HG02973 (cell line): ENCODE data around the gene RSAD2.

Source experiments
- ATAC-seq: cut with Tn5 transposase; IDR thresholded peaks from one replicate; pipeline ENCODE4 v1.9.1; 2021; ENCODE audit warnings: moderate library complexity; ENCODE audit not compliant: unreplicated experiment

Gene RSAD2

DNA sequence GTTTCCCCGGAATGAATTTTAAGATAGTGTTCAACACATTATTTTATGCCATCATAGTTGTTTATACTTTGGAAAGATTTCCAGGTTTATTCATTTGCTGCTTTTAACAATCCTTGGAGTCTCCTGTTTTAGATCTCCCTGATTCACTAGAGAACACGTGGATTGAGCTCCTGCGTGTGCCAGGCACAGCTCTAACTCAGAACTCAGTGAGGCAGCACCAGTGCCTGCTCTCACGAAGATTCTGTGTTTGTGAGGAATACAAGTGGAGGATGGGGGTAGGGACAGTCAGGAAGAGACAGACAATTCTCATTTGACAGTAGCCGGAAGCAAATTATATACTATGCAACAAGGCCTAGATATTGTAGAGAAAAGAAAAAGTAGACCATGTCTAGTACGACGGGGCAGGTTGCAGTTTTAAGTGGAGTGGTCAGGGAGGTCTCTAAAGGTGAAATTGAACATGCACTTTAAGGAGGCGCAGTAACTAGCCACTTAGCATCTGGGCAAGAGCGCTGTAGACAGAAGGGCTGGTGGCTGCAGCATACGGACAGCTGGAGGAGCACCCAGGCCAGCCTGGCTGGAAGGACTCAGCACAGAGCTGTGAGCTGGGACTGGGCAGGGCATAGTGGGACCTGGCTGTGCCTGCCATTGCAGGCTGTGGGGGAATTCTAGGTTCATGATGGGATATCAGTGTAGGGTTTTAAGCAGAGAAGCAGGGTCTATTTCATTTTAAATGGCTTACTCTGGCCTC, 63.9 kb downstream of the RSAD2 start:
- ATAC-seq, result no peak

GRCh38 chr2:6942848-6943247, 65.3 kb downstream of the RSAD2 start:
- ATAC-seq, result no peak

GRCh38 chr2:6943523-6943922, 65.9 kb downstream of the RSAD2 start:
- no peak for ATAC-seq

DNA sequence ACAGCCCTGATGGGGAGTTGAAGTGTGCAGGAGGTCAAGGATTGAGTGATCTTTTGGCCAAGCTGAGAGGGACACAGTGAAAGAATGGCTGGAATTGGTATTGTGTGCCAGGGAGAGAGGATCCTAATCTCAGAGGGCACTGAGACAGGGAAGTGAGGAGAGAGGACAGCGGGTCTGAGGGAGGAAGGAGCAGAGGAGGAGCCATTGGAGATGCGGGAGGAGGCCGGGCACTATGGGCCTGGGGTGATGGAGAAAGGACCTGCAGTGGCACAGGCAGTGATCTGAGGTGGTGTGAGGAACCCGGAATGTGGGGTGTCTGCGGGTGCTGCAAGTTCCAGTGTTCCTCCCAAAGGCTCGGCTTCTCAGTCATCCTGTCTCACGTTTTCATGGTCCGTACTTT, 66.4 kb downstream of the RSAD2 start:
- no peak for ATAC-seq

DNA sequence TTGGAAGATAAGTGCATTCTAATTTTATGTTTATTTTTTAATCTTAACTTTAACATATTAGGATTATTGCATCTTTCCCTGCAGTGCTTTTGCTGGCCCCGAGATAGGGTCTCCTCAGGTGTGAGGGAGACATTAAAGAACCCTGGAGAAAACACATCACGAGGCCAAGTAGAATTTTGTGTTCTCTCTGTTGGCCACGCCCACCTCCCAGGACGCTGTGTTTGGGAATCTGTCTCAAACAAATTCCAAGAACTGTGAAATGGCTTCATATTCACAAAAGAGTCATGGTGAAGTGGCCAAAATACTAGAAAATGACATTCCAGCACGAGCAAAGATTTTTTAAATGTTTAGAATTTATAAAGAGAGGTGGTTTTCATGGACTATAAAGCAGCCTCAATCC, 67.0 kb downstream of the RSAD2 start:
- no peak for ATAC-seq

GRCh38 chr2:6945087-6945813, 67.7 kb downstream of the RSAD2 start:
- ATAC-seq, result peak; percentile 88

DNA sequence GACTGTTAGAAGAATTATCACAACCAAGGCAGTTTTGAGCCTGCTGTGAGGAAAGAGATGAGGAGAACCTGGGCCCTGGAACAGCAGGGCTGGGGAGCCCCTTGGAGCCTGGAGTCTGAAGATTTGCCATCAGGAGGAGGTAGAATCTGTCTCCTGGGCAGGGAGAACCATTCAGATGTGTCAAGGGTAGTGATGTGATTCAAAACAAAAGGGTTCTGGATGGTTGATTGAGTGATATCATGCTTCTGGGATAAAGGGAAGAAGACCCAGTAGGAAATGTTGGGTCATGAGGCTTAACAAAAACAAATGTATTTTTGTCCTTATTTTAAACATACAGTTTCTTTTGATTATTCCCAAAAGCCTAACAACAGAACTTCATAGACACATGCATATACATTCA, 68.2 kb downstream of the RSAD2 start:
- no peak for ATAC-seq

DNA sequence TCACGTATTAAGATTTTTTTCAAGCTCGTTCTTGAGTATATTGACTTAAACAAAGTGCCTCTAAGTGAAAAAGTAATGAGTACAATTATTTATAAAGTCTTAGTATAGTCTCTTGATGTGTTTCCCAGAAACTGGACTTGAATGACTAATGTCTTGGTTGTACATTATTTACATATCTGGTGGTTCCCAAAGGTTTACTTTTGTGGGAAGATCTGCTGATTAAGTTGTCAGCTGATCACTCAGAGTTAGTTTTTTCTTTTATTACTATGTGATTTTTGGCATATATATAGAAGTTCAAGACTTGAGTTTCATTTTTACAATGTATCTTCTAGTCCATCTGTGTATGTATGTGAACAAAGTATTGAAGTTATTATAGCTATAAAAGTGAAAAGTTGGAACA, 69.1 kb downstream of the RSAD2 start:
- no peak for ATAC-seq
